ENCODE data around the gene RXFP3.

Gene RXFP3

DNA sequence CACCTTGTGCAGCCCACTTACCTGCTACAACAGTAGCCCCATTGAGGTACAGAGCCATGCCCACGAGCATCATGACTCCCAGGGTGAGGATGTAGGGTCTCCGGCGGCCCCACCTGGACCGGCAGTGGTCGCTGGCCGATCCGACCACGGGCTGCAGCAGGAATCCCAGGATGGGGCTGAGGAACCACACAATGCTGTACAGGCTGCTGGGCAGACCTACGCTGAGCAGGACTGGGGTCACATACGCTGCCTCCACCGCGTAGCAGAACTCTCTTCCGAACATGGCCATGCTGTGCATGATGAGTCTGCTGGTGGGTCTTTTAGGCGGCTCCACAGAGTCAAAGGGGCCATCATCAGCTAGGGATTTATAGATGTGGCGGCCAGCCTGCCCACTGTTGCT lies 48.0 kb downstream of the RXFP3 start:
- DNase-seq: no peak

DNA sequence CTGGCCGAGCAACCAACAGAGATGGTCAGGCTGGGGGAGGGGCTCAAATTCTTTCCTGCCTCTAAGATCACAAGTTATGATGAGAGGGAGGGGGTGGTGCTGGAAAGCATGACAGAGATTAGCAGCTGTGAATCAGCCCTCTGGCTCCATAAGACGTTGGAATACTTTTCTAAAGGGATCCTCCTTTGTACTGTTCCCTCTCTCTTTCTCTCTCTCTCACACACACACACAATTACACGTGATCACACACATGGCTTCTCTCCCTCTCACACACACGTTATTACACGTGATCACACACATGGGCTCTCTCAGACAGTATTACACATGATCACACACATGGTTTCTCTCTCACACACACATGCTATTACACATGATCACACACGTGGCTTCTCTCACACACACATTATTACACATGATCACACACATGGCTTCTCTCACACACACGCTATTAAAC lies 48.5 kb downstream of the RXFP3 start, which contains the start of gene SLC45A2:
SLC45A2 (minus strand) TSS at position 23 of the 454 bp plus-strand sequence. CDS start 110 bp downstream, outside the sequence.
- DNase-seq: peak; percentile 75

DNA sequence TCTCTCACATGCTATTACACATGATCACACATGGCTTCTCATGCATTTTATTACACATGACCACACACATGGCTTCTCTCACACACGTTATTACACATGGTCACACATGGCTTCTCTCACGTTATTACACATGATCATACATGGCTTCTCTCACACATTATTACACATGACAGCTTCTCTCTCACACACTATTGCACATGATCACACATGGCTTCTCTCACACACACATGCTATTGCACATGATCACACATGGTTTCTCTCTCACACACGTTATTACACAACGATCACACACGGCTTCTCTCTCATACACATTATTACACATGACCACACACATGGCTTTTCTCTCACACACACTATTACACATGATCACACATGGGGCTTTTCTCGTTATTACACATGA lies 49.3 kb downstream of the RXFP3 start:
- no peak for DNase-seq

All from fibroblast of skin of abdomen (primary cell).